Body of pancreas (tissue), 4 donors: Measurements from ENCODE around the gene ANKRD12. TPM values are rescaled to one million over a fixed set of nuclear protein-coding genes. Genes with fewer than 3 reads are reported as not detected.

Experiments used
- ATAC-seq: fragments of 150-250 bp; one replicate; pipeline ENCODE4 v1.9.1; 2016
- DNase-seq, 4 donors: peaks; one replicate each; pipeline ENCODE4 v3.0.0-alpha.2; 2019
- H3K27ac ChIP-seq, 4 donors: fragments of 200-600 bp; sonication (generic); 1 replicate in 3 of 4; 2 replicates in 1 of 4; pipeline versions ENCODE4 v1.5.1 to v1.6.1; 2016 to 2019; ENCODE audit warnings: mild to moderate bottlenecking in 1 of 4, mixed read lengths in 1 of 4, moderate library complexity in 1 of 4
- H3K27me3 ChIP-seq, 2 donors: fragments of 200-600 bp; sonication (generic); one replicate each; pipeline ENCODE4 v1.6.0; 2016; ENCODE audit warnings: mild to moderate bottlenecking in 1 of 2
- H3K36me3 ChIP-seq, 2 donors: fragments of 200-600 bp; sonication (generic); replicated peaks in 1 of 2; 2 replicates each; pipeline ENCODE4 v1.5.1; 2016; ENCODE audit warnings: low read depth in 2 of 2; ENCODE audit not compliant: insufficient read depth in 1 of 2
- H3K4me1 ChIP-seq: fragments of 200-600 bp; sonication (generic); one replicate; pipeline ENCODE4 v1.6.0; 2016
- H3K4me3 ChIP-seq, 2 donors: fragments of 200-600 bp; sonication (generic); 1 replicate in 1 of 2; 2 replicates in 1 of 2; pipeline ENCODE4 v1.5.1; 2016 to 2019
- H3K9me3 ChIP-seq, 3 donors: fragments of 200-600 bp; sonication (generic); 1 replicate in 2 of 3; 2 replicates in 1 of 3; pipeline ENCODE4 v1.5.1; 2016
- CTCF ChIP-seq, 7 experiments: fragments of 450-650 bp in 4 of 7; fragments of 200-600 bp in 3 of 7; sonication (generic) in 3 of 7; IDR thresholded peaks; one replicate each; pipeline ENCODE4 v1.5.1; 2016 to 2019; ENCODE audit warnings: antibody characterized with exemption in 7 of 7
- POLR2A ChIP-seq, 3 donors: fragments of 450-650 bp; IDR thresholded peaks; one replicate each; pipeline ENCODE4 v1.6.1; 2016; ENCODE audit warnings: antibody characterized with exemption in 3 of 3, mild to moderate bottlenecking in 2 of 3
- WGBS, 2 donors: methylation state at CpG; one replicate each; pipeline ENCODE4 v1.1.5; 2017; 5-methylcytosine and 5-hydroxymethylcytosine counted together
- intact Hi-C: fragments of 100-400 bp; cut with DNase I; formaldehyde crosslinking; loops from one replicate; pipeline ENCODE4 v1.15.1; 2023
- total RNA-seq, 2 donors: library from RNA; depleted of rRNA; stranded (reverse); fragments of >200 nt; gene quantifications; one replicate each; pipeline ENCODE4 v1.1.0, GENCODE V29; 2016

Gene ANKRD12
- total RNA-seq, 2 donors from 2014 or later: 25.4 to 32.9 TPM

GRCh38 chr18:9217743-9218451, 81.3 kb downstream of the ANKRD12 start:
- DNase-seq: no peak
- Histone ChIP-seq H3K27ac (no peak overlapping the region), H3K4me1 (no peaks in the 10 kb centered on the region), H3K9me3 (no peaks in the 10 kb centered on the region), H3K36me3 (peaks cover 0 to 8% of the 10 kb centered on the region in 2 donors), H3K27me3 (no peaks in the 10 kb centered on the region), H3K4me3 (no peak overlapping the region)
- TF ChIP-seq CTCF (IDR thresholded peaks at IDR 0.05): no peak
- no peak for TF ChIP-seq POLR2A (IDR thresholded peaks at IDR 0.05)
- no peak for ATAC-seq
- intact Hi-C loops: no loop called here
- WGBS, 2 donors: 89 to 97% methylated on average over 3 of the region's 3 CpGs

DNA sequence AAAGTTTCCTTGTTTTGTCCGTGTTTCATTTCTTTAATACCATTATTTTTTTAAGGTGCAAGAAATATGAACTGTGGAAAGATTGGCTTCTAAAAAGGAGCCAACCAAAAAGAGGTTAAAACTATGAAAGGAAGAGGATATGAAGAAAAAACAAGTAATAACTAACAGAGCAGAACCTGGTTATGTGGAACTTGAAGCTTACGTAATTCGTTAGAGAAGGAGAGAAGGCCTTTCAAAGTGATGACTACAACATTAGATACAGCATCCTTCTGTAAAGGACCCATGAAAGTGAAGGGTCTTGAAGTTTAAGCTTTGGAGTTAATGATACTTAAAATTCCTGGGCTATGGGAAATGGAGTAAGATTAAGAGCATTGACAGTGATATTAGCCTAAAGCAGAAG, 84.5 kb downstream of the ANKRD12 start:
- Histone ChIP-seq H3K27ac (no peak overlapping the region), H3K4me3 (no peak overlapping the region), H3K9me3 (no peaks in the 10 kb centered on the region), H3K27me3 (no peaks in the 10 kb centered on the region), H3K4me1 (no peaks in the 10 kb centered on the region), H3K36me3 (peaks cover 0 to 7% of the 10 kb centered on the region in 2 donors)
- WGBS, 2 donors: 79 to 89% methylated on average over 3 of the region's 3 CpGs
- intact Hi-C loops: no loop called here
- ATAC-seq (no peak), DNase-seq (no peak)
- TF ChIP-seq POLR2A (IDR thresholded peaks at IDR 0.05) (no peak), CTCF (IDR thresholded peaks at IDR 0.05) (no peak)

GRCh38 chr18:9221661-9222060, 85.1 kb downstream of the ANKRD12 start:
- WGBS, 2 donors: 95% methylated on average over 5 of the region's 5 CpGs
- Histone ChIP-seq H3K4me3 (no peak overlapping the region), H3K27ac (no peak overlapping the region), H3K36me3 (peaks cover 0 to 9% of the 10 kb centered on the region in 2 donors), H3K4me1 (no peaks in the 10 kb centered on the region), H3K9me3 (no peaks in the 10 kb centered on the region), H3K27me3 (no peaks in the 10 kb centered on the region)
- ATAC-seq (no peak), DNase-seq (no peak)
- intact Hi-C loops: no loop called here
- TF ChIP-seq CTCF (IDR thresholded peaks at IDR 0.05) (no peak), POLR2A (IDR thresholded peaks at IDR 0.05) (no peak)

GRCh38 chr18:9223356-9223755, 86.8 kb downstream of the ANKRD12 start:
- H3K4me3 ChIP-seq: no peak overlapping the region
- no peaks in the 10 kb centered on the region for H3K9me3 ChIP-seq
- 93 to 97% methylated on average over 5 of the region's 5 CpGs for WGBS, 2 donors
- H3K4me1 ChIP-seq: no peaks in the 10 kb centered on the region
- H3K27me3 ChIP-seq: no peaks in the 10 kb centered on the region
- intact Hi-C loops: no loop called here
- H3K27ac ChIP-seq: no peak overlapping the region
- ATAC-seq (no peak), DNase-seq (no peak)
- H3K36me3 ChIP-seq: peaks cover 0 to 9% of the 10 kb centered on the region in 2 donors
- no peak for TF ChIP-seq POLR2A (IDR thresholded peaks at IDR 0.05)
- TF ChIP-seq CTCF (IDR thresholded peaks at IDR 0.05): no peak

GRCh38 chr18:9226463-9226862, 89.9 kb downstream of the ANKRD12 start:
- DNase-seq (no peak), ATAC-seq (no peak)
- Histone ChIP-seq H3K27me3 (no peaks in the 10 kb centered on the region), H3K4me1 (no peaks in the 10 kb centered on the region), H3K9me3 (no peaks in the 10 kb centered on the region), H3K4me3 (no peak overlapping the region), H3K36me3 (peaks cover 0 to 8% of the 10 kb centered on the region in 2 donors), H3K27ac (no peak overlapping the region)
- intact Hi-C loops: no loop called here
- TF ChIP-seq POLR2A (IDR thresholded peaks at IDR 0.05): no peak
- TF ChIP-seq CTCF (IDR thresholded peaks at IDR 0.05): no peak
